ENCODE measurements around the gene CAPN8. TPM values are rescaled to one million over a fixed set of nuclear protein-coding genes. Genes with fewer than 3 reads are reported as not detected.

The CAPN8 gene
- total RNA-seq, 1 donor from 2014 or later = 0.63 TPM

DNA sequence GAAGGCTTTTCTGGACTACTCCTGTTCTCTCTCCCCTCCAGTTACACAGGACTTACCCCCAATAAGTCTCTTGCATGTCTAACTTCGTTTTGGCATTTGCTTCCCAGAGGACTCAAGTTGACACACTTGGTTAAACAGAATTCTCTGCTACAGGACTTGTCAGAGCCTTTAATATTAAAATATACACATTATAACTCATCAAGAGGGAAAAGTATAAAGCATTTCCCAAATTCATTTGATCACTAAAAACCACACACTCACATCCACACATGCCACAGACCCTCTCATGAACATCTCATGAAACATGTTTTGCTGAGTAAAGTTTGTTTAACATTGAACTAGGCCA, 38.1 kb upstream of the CAPN8 start:
- Mint-ChIP-seq H3K36me3 (no peaks in the 10 kb centered on the region), H3K27ac (no peak overlapping the region), H3K4me3 (no peak overlapping the region), H3K9me3 (no peaks in the 10 kb centered on the region), H3K4me1 (peaks cover 57% of the 10 kb centered on the region), H3K27me3 (ENCODE audit: low read depth) (no peaks in the 10 kb centered on the region)
- TF ChIP-seq, protein P1, sequence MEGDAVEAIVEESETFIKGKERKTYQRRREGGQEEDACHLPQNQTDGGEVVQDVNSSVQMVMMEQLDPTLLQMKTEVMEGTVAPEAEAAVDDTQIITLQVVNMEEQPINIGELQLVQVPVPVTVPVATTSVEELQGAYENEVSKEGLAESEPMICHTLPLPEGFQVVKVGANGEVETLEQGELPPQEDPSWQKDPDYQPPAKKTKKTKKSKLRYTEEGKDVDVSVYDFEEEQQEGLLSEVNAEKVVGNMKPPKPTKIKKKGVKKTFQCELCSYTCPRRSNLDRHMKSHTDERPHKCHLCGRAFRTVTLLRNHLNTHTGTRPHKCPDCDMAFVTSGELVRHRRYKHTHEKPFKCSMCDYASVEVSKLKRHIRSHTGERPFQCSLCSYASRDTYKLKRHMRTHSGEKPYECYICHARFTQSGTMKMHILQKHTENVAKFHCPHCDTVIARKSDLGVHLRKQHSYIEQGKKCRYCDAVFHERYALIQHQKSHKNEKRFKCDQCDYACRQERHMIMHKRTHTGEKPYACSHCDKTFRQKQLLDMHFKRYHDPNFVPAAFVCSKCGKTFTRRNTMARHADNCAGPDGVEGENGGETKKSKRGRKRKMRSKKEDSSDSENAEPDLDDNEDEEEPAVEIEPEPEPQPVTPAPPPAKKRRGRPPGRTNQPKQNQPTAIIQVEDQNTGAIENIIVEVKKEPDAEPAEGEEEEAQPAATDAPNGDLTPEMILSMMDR (IDR thresholded peaks at IDR 0.05; ENCODE audit: unreplicated experiment) = no peak
- DNase-seq (ENCODE audit: low spot score in 2 of 2, unreplicated experiment in 2 of 2) = no peak

DNA sequence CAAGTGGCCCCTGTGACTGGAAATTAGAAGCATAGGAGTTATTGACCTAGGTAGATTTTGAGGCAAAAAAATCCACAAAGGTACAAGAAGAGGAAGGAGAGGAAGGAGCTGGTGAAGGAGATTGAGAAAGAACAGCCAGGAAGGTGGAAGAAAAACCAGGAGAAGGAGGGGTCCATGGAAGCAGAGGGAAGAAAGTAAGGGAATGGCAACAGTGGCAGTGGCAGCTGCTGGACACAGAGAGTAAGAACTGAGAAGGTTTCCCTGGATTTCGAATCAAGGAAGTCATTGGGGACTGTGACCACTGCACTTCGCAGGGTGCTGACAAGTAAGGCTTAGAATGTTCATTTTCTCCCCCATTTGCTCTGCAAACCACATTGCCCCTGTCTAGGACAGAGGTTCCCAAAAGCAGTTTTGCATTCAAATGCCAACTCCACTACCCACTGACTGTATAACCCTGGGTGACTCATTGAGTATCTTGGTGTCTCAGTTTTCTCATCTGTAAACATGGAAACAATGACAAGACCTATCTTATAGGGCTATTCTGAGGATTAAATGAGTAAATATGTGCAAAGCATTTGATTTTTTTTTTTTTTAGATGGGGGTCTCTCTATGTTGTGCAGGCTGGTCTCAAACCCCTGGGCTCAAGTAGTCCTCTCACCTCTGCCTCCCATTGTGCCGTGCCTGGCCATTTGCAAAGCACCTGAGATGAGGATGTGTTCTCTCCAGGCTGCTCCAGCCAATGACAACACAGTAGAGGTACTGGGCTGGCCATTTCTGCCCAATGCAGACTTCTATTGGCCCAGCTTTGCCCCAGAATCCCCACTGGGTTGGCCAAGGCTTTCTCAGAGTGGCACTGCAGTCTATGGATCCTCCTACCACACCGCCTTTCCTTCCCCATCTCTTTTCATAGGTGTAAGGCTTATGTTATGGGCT, 37.5 kb upstream of the CAPN8 start:
- Mint-ChIP-seq H3K27ac (peak overlapping the region; percentile 13), H3K4me1 (peaks cover 60% of the 10 kb centered on the region), H3K27me3 (ENCODE audit: low read depth) (no peaks in the 10 kb centered on the region), H3K9me3 (no peaks in the 10 kb centered on the region), H3K4me3 (no peak overlapping the region), H3K36me3 (no peaks in the 10 kb centered on the region)
- DNase-seq (ENCODE audit: low spot score in 2 of 2, unreplicated experiment in 2 of 2) = no peak
- TF ChIP-seq, protein P1 (IDR thresholded peaks at IDR 0.05; ENCODE audit: unreplicated experiment) = no peak

DNA sequence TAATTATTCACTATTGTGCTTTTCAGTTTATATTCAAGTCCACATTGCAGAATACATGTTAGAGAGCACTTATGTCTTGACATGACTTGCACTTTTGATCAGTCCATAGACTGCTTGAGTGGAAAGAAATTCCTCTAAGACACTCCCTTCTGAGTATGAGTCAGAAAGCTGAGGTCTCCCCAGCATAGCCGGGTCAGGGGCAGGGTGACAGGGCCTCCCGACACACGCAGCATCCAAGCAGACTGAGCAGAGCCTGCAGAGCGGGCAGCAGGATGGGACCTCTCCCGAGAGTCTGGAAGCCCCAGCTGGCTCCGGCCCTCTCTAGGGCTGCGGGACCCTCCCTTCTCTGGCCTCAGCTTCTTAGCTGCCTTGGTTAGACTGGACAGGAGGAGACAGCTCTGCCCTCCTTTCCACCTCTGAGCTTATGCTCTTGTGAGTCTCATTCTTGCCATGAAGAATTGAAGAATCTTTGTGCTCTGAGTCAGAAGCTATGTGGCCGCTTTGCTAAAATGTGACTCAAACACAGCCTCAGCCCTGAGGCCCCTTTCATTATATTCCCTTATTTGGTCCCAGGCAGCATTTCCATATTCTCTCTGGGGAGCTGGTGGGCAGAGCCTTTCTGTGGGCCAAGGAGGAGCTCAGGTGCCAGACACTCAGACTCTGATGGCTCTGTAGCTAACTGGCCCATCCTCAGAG, 35.6 kb upstream of the CAPN8 start:
- H3K9me3 Mint-ChIP-seq = no peaks in the 10 kb centered on the region
- H3K4me3 Mint-ChIP-seq = no peak overlapping the region
- peak overlapping the region; percentile 97 for H3K27ac Mint-ChIP-seq
- no peak for DNase-seq (ENCODE audit: low spot score in 2 of 2, unreplicated experiment in 2 of 2)
- H3K27me3 Mint-ChIP-seq (ENCODE audit: low read depth) = no peaks in the 10 kb centered on the region
- H3K36me3 Mint-ChIP-seq = no peaks in the 10 kb centered on the region
- H3K4me1 Mint-ChIP-seq = peaks cover 44% of the 10 kb centered on the region
- TF ChIP-seq, protein P1 (IDR thresholded peaks at IDR 0.05; ENCODE audit: unreplicated experiment) = no peak

DNA sequence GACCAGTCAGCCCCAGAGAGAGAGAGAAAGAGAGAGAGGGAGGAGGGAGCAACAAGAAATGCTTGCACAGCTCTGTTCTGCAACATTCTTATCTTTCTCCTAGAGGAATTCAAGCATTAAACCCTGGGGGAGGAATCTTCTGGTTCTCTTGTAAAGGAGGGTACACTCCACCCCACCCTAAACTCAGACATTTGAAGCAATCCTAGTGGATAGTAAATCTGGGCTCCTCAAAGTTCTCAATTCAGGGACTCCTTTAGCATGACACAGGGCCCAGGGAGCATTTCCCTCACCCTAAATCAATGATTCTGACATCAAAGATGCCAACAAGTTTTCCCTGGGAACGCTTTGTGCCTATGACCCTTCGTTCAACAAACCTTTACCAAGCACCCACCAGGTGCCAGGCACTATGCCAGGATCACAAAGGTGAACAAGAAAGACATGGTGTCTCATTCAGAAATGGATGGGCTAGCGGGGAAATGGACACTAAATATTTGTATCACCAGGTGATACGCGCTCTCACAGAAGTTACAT, 35.0 kb upstream of the CAPN8 start:
- no peak overlapping the region for H3K4me3 Mint-ChIP-seq
- TF ChIP-seq, protein P1 (IDR thresholded peaks at IDR 0.05; ENCODE audit: unreplicated experiment) = no peak
- H3K4me1 Mint-ChIP-seq = peaks cover 37% of the 10 kb centered on the region
- H3K9me3 Mint-ChIP-seq = no peaks in the 10 kb centered on the region
- H3K27ac Mint-ChIP-seq = peak overlapping the region; percentile 97
- no peak for DNase-seq (ENCODE audit: low spot score in 2 of 2, unreplicated experiment in 2 of 2)
- H3K27me3 Mint-ChIP-seq (ENCODE audit: low read depth) = no peaks in the 10 kb centered on the region
- H3K36me3 Mint-ChIP-seq = no peaks in the 10 kb centered on the region

GRCh38 chr1:223695941-223696340, 30.4 kb upstream of the CAPN8 start:
- Mint-ChIP-seq H3K27ac (no peak overlapping the region), H3K36me3 (no peaks in the 10 kb centered on the region), H3K4me1 (peaks cover 19% of the 10 kb centered on the region), H3K4me3 (no peak overlapping the region), H3K27me3 (ENCODE audit: low read depth) (no peaks in the 10 kb centered on the region), H3K9me3 (no peaks in the 10 kb centered on the region)
- TF ChIP-seq, protein P1 (IDR thresholded peaks at IDR 0.05; ENCODE audit: unreplicated experiment) = no peak
- DNase-seq (ENCODE audit: low spot score in 2 of 2, unreplicated experiment in 2 of 2) = no peak
